Skeletal muscle tissue (tissue), 4 donors: ENCODE data around the gene COL5A1. TPM values are rescaled to one million over a fixed set of nuclear protein-coding genes. Genes with fewer than 3 reads are reported as not detected.

Source experiments
- H3K27ac ChIP-seq: one replicate; pipeline ENCODE4 v1.7.0; 2013; ENCODE audit warnings: mild to moderate bottlenecking, low read depth, low read length, inconsistent platforms
- H3K27me3 ChIP-seq, 3 donors: one replicate each; pipeline ENCODE4 v1.7.0; 2013; ENCODE audit warnings: low read length in 3 of 3; ENCODE audit not compliant: control insufficient read depth in 3 of 3, insufficient read depth in 3 of 3
- H3K36me3 ChIP-seq, 3 donors: one replicate each; pipeline ENCODE4 v1.7.0; 2013; ENCODE audit warnings: low read length in 3 of 3; ENCODE audit not compliant: control insufficient read depth in 3 of 3, insufficient read depth in 3 of 3
- H3K4me1 ChIP-seq, 3 donors: one replicate each; pipeline ENCODE4 v1.7.0; 2013; ENCODE audit warnings: low read length in 3 of 3, mild to moderate bottlenecking in 3 of 3; ENCODE audit not compliant: control insufficient read depth in 3 of 3, insufficient read depth in 3 of 3
- H3K4me3 ChIP-seq, 3 donors: one replicate each; pipeline ENCODE4 v1.7.0; 2013; ENCODE audit warnings: low read length in 3 of 3
- H3K9ac ChIP-seq, 3 donors: one replicate each; pipeline ENCODE4 v1.7.0; 2013; ENCODE audit warnings: low read length in 3 of 3, mild to moderate bottlenecking in 3 of 3, moderate library complexity in 2 of 3, low read depth in 1 of 3
- H3K9me3 ChIP-seq, 3 donors: one replicate each; pipeline ENCODE4 v1.7.0; 2013; ENCODE audit warnings: low read length in 3 of 3; ENCODE audit not compliant: control insufficient read depth in 3 of 3
- total RNA-seq: library from RNA; depleted of rRNA; stranded (reverse); fragments of >200 nt; gene quantifications from one replicate; pipeline ENCODE4 v1.2.3, GENCODE V29; 2014
- donor health status: Osteomylitis.

COL5A1 gene
- total RNA-seq, 1 donor from 2014 or later, result 258 TPM

DNA sequence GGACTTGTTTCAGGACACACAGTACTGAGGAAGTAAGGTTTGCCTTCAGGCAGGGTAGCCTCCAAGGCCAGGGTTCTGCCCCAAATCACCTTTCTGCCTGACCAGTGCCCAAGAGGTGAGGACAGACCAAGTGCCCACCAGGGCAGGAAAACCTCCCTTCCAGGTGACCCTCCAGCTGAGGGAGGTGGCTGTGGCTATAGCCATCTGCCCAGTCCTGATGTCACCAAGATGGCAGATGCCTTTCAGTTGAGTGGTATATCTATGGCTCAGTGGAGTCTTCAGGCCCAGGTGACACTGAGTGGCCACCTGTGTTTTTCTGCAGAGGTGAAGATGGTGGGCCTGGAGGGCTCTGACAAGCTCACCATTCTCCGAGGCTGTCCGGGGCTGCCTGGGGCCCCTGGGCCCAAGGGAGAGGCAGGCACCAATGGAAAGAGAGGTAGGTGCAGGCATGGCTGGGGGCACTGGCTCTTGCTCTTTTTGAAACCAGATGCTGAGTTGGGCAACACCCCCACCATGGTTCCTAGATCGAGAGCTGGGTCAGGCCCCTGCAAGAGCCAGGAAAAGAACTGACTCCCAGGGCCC lies 240.7 kb downstream of the COL5A1 start:
- Histone ChIP-seq H3K27ac (no peak overlapping the region), H3K9me3 (no peaks in the 10 kb centered on the region), H3K4me3 (no peak overlapping the region), H3K4me1 (no peaks in the 10 kb centered on the region), H3K27me3 (peaks cover 4 to 19% (median 5%) of the 10 kb centered on the region in 3 donors), H3K9ac (no peak overlapping the region), H3K36me3 (no peaks in the 10 kb centered on the region)

DNA sequence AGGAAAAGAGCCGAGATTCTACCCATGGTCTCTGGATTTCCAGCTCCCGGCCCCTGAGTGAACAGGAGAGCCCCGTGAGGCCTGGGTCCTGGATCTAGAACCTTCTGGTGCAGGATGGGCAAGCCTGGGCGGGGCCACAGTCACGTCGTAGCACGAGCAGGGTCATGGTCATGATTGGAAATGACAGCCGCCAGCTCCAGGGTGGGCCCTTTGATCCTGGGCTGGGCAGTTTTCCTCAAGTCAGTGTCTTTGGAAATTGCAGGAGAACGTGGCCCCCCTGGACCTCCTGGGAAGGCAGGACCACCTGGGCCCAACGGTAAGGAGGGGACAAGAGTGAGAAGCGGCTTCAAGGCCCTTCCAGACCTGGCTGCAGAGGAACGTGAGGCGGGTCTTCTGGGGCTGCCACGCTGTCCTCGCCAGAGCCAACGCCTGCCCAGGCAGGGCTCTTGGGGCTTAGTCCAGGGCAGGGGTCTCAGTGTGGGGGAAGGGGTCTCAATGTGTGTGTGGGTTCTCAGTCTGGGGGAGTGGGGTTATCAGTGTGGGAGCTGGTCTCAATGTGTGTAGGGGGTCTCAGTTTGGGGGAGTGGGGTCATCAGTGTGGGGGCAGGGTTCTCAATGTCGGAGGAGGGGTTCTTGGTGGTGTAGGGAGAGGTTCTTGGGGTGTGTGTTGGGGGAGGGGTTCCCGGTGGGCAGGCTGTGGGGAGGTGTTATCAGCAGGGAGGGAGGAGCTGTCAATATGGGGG lies 241.6 kb downstream of the COL5A1 start:
- H3K9me3 ChIP-seq, result no peaks in the 10 kb centered on the region
- H3K27me3 ChIP-seq, result peaks cover 4 to 16% (median 5%) of the 10 kb centered on the region in 3 donors
- no peaks in the 10 kb centered on the region for H3K4me1 ChIP-seq
- no peak overlapping the region for H3K4me3 ChIP-seq
- H3K9ac ChIP-seq, result no peak overlapping the region
- H3K36me3 ChIP-seq, result no peaks in the 10 kb centered on the region
- no peak overlapping the region for H3K27ac ChIP-seq

DNA sequence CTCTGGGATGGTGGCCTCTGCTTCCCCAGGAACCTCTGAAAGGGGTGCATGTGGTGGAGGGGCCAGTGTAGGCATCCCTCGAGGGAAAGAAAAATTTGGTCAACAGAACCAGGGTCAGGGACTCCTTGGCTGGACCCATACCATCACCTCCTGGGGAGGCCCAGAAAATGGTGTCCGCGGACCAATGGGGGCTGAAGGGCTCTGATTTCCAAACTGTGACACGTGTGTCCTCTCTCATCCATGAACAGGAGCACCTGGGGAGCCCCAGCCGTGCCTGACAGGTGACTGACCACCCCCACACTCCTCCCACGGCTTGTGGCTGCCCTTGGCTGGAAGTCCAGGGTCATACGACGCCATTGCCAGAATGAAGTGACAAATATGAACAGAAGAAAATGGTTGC lies 242.9 kb downstream of the COL5A1 start:
- Histone ChIP-seq H3K9me3 (no peaks in the 10 kb centered on the region), H3K9ac (no peak overlapping the region), H3K27ac (no peak overlapping the region), H3K4me3 (no peak overlapping the region), H3K27me3 (peaks cover 4 to 16% (median 5%) of the 10 kb centered on the region in 3 donors), H3K4me1 (peaks cover 0 to 8% (median 6%) of the 10 kb centered on the region in 3 donors), H3K36me3 (no peaks in the 10 kb centered on the region)

DNA sequence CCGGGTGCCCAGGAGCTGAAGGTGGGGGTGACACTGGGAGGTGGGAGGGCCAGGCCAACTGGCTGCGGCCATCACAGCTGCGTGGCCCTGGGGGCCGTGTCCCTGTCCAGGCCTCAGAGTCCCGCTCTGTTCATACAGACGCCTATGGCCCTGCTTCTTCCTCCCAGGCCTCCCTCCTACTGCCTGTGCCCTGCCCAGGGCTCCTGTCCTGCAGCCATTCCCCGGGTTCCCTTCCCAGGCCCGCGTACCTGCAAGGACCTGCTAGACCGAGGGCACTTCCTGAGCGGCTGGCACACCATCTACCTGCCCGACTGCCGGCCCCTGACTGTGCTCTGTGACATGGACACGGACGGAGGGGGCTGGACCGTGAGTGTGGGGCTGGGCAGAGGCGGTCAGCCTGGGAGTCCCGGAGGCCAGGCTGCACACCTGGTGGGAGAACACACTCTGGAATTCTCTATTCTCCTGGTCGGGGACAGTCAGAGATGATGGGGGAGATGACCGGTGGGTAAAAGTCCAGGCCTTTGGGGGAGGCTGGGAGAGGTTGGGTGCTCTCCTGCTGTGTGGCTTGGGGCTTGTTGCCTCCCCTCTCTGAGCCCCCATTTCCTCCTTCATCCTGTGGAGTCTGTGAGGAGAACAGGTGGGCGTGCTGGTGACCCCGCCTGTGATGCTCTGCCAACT lies 243.5 kb downstream of the COL5A1 start:
- H3K9ac ChIP-seq, result no peak overlapping the region
- H3K27me3 ChIP-seq, result peaks cover 4 to 16% (median 5%) of the 10 kb centered on the region in 3 donors

DNA sequence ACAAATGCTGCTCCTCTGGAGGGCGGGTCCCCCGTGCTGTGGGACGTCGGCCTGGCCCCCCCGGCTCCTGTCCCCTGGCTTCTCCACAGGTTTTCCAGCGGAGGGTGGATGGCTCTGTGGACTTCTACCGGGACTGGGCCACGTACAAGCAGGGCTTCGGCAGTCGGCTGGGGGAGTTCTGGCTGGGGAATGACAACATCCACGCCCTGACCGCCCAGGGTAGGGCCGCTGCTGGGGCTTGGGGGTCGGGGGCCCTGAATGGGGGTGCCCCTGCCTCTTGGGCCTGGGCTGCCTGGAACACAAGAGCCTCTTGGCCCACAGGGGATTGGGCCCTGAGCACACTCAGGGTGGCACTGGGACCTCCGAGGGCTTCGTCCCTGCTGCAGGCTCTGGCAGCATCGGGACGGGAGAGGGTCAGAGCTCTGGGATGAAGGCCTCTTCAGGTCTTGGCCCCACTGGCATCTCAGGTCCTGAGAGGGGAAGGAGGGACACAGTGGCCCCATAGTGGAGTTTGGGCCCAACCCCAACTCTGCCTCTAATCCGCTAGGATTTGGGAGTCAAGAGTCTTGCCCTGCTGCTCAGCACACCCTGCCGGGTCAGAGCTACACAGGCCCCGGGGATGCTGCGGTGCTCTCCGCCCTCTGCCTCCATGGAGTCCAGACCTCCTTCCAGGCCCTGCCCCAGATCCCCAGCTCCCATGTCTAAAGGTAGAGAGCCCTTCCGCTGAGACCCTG lies 244.2 kb downstream of the COL5A1 start:
- Histone ChIP-seq H3K4me3 (no peak overlapping the region), H3K27me3 (peaks cover 4 to 16% (median 4%) of the 10 kb centered on the region in 3 donors), H3K9me3 (no peaks in the 10 kb centered on the region), H3K9ac (no peak overlapping the region), H3K4me1 (peaks cover 0 to 11% (median 10%) of the 10 kb centered on the region in 3 donors), H3K36me3 (no peaks in the 10 kb centered on the region), H3K27ac (no peak overlapping the region)

More for the DNA sequence above, 243.5 kb downstream of the COL5A1 start:
- Histone ChIP-seq H3K9me3 (no peaks in the 10 kb centered on the region), H3K27ac (no peak overlapping the region), H3K36me3 (no peaks in the 10 kb centered on the region), H3K4me1 (peaks cover 0 to 11% (median 10%) of the 10 kb centered on the region in 3 donors), H3K4me3 (no peak overlapping the region)

DNA sequence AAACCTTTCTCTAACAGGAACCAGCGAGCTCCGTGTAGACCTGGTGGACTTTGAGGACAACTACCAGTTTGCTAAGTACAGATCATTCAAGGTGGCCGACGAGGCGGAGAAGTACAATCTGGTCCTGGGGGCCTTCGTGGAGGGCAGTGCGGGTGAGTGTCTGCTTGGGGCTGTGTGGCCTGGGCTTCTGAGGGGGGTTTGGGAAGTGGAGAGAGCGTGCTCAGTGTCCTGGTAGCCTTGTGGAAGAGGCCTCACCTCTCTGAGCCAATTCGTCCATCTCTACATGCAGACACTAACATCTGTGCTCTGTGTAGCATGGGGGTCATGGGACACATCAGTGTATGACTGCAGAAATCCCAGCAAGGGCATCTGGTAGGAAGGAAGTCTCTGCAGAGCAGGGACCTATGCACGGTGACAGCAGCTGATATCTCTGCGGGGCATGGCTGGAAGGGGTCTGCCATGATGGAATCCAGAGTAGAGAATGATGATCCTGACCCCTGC lies 244.9 kb downstream of the COL5A1 start:
- Histone ChIP-seq H3K27ac (no peak overlapping the region), H3K9me3 (no peaks in the 10 kb centered on the region), H3K36me3 (no peaks in the 10 kb centered on the region), H3K9ac (no peak overlapping the region), H3K4me1 (peaks cover 0 to 13% (median 13%) of the 10 kb centered on the region in 3 donors), H3K4me3 (no peak overlapping the region), H3K27me3 (peaks cover 0 to 13% (median 0%) of the 10 kb centered on the region in 3 donors)

DNA sequence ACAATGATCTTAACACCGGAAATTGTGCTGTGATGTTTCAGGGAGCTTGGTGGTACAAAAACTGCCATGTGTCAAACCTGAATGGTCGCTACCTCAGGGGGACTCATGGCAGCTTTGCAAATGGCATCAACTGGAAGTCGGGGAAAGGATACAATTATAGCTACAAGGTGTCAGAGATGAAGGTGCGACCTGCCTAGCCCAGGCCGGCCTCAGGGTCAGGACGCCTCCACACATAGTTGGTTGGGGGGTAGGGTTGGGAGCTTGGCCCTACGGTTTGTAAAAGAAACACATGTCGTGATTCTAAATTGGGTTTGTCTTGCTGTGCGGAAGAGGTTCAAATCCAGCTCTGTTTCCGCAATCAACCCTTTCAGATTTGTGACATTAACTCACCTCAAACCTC lies 245.6 kb downstream of the COL5A1 start:
- Histone ChIP-seq H3K4me1 (peaks cover 0 to 14% (median 13%) of the 10 kb centered on the region in 3 donors), H3K27me3 (peaks cover 0 to 10% (median 0%) of the 10 kb centered on the region in 3 donors), H3K36me3 (no peaks in the 10 kb centered on the region)

DNA sequence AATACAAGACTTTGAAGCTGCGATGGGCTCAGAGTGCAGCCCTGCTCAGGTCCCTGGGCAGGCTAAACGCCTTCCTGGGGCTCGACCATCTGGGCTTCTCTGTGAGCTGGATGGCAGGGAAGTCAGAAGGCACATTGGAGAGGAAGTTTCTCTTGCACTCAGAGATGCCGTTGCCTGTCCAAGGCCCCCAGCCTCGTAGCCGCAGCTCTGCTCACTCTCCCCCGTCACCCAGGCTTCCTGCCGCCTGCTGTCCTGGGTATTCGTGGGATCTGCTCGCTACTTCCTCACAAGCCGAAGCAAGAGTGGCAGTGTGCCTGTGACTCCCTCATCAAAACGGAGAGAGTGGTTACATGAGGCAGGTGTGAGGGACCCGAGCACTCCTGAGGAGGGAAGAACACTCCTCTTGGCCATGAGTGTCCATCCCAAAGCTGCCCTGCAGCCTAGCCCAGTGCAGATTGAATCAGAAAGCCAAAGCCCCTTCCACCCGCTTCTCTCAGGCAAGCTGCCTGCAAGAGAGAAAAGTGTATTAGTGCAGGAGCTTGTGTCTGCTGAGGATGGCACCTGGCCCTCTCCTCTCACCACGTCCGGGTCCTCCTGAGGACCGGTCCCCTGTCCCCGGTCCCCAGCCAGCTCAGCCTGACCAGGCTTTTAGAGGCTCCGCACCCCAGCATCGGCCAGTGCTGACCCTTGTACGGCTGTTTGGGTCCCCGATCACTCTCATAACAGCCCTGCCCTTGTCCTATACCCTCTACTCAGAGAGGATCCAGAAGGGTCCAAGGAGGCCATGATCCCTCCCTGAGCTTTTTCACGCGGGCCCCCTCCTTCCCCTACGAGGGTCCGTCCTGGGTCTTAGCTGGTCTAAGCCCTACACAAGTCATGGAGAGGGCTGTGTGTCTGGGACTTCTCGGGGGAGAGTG lies 246.3 kb downstream of the COL5A1 start:
- H3K4me3 ChIP-seq, result no peak overlapping the region
- H3K4me1 ChIP-seq, result peaks cover 0 to 14% (median 13%) of the 10 kb centered on the region in 3 donors
- H3K27me3 ChIP-seq, result peaks cover 0 to 8% (median 0%) of the 10 kb centered on the region in 3 donors
- H3K9ac ChIP-seq, result no peak overlapping the region
- H3K36me3 ChIP-seq, result no peaks in the 10 kb centered on the region
- no peak overlapping the region for H3K27ac ChIP-seq
- no peaks in the 10 kb centered on the region for H3K9me3 ChIP-seq

More for the DNA sequence above, 245.6 kb downstream of the COL5A1 start:
- no peak overlapping the region for H3K9ac ChIP-seq
- no peak overlapping the region for H3K4me3 ChIP-seq
- H3K9me3 ChIP-seq, result no peaks in the 10 kb centered on the region
- H3K27ac ChIP-seq, result no peak overlapping the region
